Fibroblast of skin of left biceps (primary cell): ENCODE results near the gene AFAP1L2.
"Not testable (repeated sequence)": the region's sequence is repeated elsewhere in the genome, so short reads cannot be mapped to it uniquely, and the experiment has no call there.

Source experiments
- DNase-seq, 2 experiments: peaks; one replicate each; pipeline ENCODE4 v3.0.0-alpha.2; 2013; ENCODE audit warnings: low read depth in 2 of 2

Gene AFAP1L2

DNA sequence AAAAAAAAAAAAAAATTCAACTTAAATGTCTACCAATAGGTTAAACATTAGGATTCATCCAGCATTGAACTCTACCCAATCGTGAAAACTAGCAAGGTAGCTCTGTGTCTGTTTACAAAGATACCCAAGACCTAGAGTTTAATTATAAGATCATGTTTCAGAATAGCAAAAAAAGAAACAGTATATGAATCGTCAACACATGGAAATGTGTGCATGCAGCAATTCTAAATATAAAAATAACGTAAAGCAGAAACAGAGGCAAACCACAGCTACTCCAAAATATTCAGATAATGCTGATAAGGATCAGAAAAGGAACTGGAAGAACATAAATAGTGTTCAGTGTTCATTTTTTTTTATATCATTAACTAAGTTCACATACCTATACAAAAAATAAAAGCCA, 68.7 kb downstream of the AFAP1L2 start:
- DNase-seq, result no peak

DNA sequence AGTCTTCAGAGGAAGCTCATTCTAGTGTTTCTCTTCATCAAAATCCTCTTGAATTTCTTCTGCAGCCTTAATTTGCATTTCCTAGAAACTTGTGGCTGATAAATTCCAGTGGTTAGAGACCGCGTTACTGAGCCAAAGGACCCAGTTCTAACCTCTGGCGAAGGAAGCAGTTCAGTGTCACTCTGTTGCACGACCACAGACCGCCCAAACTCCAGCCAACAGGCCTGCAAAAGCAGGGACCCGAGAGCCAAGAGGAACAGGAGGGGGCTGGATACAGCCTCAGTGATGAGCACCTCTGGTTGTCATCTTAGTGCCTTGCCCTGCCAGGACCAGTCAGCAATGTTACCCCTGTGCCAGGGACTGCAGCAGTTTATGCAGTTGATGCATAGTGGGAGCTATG, 70.0 kb downstream of the AFAP1L2 start:
- DNase-seq, result no peak

DNA sequence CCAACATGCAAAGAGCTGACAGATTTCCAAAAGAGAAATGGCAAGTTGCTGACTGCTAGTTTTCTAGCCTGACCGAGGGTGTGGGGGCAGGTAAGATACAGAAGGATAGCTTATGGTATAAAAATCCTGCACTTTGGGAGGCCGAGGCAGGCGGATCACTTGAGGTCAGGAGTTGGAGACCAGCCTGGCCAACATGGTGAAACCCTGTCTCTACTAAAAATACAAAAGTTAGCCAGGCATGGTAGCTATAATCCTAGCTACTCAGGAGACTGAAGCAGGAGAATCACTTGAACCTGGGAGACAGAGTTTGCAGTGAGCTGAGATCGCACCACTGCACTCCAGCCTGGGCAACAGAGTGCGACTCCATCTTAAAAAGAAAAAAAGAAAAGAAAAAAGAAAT, 70.9 kb downstream of the AFAP1L2 start:
- not testable (repeated sequence) for DNase-seq

DNA sequence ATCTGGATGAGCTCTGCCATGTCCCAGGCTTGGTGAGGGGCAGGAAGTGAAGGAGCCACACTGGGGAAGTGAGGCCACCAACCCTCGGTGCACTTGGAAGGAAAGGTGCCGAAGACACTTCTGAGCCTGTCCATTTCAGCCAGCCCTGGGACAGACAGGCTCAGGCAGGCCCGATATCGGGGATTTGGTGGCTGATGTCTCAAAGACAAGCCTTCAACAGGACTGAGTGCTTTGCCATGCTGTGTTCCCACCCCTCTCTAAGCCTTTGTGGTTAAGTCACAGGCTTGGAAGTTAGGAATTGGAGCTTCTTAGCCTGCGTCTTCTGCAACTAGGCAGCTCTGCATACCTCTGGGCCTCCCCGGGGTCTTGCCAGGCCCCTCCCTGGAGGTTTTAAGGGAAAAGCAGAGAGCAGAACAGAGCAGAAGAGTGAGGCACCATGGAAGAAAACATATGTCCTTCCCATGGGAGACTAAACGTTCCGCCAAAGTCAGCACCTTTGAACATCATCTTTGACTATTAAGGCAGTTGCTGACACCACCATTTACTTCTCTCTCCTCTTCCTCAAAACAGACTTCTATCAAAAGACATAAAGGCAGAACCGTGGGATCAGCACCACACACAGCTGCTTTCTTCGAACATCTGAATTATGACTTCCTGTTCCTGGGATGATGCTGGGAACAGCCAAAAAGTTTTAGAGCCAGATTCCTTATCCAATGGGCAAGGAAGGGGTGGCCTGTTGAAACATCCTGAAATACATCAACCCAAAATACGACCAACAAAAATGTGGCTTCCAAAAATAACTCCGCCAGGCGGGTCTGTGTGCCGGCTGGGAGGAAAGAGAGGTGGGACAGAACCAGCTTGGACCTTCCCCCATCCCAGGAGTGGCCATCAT, 71.8 kb downstream of the AFAP1L2 start:
- DNase-seq, result no peak

DNA sequence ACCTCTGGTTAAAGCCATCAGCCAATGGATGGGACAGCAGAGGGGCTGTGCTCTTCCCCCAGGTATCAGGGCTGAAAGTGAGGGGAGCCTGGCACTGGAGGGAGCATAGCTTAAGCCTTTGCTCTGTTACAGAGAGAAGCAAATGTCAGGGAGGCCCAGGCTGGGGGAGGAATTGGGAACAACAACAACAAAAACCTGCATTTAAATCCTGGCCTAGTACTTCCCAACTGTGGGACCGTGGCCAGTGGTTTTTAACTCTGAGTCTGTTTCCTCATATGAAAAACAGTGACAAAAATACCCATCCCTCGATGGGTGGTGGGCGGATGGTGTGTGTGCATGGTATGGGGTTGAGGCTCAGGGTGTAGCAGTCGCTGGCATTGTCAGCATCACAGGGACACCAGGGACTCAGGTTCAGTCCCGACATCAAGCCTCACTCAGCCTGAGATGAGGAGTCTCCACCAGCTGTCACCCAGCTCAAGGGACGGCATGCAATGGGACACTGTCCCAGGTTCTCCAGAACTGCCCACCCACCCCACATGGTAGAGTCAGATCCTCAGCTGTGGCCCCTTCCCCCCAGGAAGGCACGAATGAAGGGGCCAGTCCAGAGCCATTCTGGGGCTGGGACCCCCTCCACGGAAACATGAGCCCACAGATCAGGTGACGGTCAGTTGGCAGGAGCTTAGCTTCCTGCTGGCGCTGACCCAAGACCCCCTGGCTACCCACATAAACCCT, 74.5 kb downstream of the AFAP1L2 start:
- no peak for DNase-seq

DNA sequence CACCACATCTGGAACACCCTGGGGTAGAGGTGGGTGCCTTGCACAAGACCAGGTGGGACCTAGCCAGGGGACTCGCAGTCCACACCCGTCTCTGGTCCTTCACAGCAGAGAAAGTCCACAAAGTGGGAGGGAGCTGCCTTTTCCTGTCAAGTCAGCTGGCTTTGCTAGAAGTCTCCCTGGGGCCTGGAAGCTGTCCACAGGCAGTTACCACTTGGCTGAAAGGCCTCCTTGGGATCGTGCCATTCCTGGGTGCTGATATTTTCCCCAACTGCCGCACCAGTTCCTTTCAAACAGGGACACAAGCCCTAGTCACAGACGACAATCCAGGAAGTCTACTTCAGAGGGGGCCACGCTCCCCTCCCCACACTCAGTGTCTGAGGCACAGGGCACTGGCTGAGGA, 75.4 kb downstream of the AFAP1L2 start:
- DNase-seq, result no peak

DNA sequence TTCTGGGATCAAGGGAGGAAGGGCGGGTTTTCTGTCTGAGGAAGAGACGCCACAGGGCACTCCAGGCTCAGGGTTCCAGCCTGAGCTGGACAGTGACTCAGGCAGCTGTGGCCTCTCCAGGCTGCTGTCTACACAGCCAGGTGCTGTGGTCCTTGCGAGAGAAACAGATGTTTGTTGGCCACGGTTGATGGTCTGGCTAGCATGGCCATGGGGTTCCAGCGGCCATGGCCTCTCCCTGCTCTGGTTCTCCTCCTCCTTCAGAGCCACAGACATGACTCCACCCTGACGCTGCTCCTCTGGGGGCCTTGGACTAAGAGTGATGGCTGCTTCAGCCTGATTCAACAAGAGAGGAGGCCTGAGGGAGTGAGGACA, 75.9 kb downstream of the AFAP1L2 start:
- DNase-seq, result no peak

DNA sequence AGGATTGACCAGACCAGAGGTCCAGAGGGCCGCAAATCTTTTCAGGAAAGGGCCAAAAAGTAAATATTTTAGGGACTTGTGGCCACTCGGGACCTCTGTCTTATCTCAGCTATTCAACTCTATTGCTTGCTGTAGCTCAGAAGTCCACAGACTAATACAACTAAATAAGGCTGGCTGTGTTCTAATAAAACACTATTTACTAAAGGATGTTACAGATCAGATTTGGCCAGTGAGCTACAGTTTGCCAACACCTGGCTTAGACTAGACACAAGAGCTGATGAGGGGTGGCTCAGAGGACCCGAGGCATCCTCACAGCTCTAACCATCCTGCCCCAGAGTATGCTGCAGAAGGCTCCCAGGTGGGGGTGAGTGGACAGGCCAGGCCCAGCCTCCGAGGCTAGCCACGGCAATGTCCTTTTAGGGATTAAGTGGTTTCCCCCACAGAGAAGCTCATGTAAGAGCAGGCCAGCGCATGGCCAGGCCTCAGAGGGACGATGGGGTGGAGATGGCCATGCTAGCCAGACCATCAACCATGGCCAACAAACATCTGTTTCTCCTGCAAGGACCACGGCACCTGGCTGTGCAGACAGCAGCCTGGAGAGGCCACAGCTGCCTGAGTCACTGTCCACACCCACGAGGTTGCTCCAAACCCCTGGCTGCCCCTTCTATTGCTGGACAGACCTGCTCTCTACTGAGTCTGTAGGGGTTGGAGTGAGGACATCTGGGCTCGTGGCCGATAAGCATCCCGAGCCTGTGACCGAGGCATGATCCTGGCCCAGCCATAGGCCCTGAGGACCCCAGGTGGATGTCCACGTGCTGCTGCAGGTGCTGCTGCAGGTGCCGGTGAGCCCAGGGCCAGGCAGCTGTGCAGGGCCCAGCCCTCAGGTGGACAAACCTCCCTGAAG, 76.5 kb downstream of the AFAP1L2 start:
- no peak for DNase-seq

DNA sequence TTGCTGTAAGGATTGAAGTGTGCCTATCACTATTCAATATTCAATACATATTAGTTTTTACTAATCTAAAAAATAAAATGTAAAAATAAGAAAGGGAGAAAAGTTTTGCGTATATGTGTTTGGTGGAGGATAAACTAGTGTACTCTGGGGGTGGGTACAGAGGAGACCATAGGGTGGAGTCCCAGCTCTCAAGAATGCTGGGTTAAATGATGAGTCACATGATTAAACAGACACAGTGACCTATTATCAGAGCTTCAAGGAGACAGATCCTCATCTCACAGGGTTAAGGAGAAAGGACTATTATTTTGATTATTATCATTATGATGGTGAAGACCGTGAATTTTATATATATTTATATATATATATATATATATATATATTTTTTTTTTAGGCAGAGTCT, 77.5 kb downstream of the AFAP1L2 start:
- no peak for DNase-seq

DNA sequence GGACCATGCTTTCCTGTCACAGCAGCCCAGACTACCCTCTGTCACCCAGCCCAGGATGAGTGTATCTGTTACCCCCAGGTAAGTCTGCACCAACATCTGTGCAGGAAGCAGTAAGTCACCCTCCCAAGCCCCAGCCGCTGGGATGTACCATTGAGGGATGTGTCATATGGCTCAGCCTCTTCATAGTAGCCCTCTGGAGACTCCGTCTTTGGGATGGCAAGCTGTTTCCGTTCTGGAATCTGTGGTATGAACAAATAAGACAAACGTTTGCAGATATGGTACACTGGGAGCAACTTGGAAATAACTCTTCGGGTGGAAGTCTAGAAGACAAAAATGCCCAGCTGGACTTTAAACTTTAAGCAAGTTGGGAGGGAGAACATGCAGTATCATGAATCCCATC, 81.3 kb downstream of the AFAP1L2 start:
- no peak for DNase-seq

DNA sequence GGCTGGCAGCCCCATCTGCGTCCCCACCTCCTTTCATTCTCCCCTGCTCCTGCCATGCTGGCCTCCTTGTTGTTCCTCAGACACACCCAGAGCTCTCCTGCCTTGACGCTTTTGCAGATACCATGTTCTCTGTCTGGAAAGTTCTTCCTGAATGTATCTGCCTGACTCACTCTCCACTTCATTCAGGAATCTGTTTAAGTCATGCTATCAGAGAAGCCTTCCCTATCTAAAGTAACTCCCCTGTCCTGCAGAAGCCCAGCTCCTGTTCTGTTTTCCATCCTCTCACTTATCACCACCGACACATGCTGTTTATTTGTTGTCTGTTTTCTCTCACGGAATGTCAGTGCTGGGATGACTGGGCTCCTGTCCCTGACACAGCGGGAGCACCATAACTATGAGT, 82.0 kb downstream of the AFAP1L2 start:
- no peak for DNase-seq

DNA sequence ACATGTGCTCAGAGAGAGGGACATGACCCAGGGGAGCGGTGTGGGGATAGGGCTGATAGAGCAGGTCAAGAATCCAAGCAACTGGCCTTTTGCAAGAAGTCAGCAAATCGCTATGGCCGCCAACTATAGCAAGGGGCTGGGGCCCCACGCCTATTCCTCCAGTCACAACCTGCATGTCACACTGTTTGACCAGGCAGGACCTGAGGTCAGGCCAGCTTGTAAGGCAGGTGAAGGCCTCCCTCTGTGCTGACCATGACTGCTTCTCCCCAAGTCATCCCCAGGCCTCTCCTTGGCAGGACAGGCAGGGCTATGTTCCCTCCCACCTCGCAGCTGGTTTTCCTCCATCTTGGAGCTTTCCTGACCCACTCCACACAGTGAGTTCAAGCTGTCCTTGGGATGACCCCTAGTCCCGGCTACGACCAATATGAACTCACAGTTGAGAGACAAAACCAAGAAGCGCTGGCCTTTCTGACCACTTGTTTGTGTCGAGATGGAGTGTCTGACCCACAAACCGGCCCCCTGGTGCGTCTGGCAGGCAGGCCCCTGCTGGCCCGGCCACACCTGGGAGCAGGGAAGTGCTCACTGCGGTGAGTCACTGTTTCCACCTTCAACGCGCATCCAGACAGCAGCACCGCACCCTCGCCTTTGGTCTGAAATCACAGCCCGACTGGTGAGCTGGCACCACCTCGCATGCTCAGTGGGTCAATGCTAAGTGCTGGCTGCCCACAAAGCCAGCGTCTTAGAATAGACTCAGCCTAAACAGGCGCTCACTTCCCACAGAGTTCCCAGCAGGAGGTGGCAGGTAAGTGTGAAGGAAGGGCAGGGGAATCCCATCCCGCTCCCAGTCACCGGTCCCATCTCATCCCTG, 83.8 kb downstream of the AFAP1L2 start:
- no peak for DNase-seq

DNA sequence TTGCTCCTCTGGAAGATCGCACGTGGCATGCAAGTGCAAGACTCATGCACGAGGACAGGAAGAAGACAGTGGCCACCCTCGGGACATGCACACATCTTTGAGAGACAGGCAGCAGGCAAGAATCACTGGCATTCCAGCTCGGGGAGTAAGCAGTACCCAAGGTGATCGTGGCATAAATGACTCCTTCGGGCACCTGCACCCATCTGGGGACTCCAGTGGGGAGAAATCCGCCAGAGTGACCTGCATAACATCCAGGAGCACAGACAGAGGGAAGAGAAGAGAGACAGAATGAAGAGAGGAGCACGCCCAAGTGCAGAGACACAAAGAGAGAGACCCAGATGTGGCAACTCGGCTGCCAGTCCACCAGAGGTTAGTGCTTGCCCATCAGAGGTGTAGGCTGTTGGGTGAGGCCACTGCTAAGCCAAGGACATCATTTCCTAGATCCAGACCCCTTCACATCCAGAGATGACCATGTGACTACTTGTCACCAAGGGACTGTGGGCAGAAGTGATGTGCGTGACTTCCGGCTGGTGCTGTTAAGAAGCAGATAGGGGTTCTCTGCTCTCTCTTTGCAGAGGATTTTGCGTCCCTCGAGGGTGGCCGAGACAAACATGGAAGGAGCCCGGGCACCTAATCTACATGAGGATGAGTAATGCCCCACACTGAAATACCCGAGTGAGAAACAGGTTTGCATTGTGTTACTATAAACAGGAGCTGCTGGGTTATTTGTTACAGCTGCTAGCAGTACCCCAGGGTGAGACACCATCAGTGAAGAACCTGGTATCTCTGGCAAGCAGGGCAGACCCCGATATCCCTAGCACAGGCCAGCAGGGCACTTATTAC, 84.7 kb downstream of the AFAP1L2 start:
- no peak for DNase-seq

DNA sequence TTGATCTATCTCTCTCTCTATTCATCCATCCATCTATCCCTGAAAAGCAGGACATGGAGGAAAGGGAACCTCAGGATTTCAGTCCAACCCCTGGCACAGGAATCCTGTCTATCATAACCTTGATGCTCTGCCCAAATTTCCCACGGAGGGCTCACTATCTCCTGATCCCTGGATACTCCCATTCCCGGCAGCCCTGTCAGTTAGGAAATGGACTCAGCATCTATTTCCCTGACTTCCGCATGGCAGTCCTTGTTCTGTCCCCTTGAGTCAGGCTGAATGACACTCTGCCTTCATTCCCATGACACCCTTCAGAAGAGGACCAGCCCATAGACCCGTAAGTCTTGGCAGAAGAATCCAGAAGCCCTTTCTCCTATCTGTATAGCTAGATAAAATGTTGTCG, 87.6 kb downstream of the AFAP1L2 start:
- no peak for DNase-seq

DNA sequence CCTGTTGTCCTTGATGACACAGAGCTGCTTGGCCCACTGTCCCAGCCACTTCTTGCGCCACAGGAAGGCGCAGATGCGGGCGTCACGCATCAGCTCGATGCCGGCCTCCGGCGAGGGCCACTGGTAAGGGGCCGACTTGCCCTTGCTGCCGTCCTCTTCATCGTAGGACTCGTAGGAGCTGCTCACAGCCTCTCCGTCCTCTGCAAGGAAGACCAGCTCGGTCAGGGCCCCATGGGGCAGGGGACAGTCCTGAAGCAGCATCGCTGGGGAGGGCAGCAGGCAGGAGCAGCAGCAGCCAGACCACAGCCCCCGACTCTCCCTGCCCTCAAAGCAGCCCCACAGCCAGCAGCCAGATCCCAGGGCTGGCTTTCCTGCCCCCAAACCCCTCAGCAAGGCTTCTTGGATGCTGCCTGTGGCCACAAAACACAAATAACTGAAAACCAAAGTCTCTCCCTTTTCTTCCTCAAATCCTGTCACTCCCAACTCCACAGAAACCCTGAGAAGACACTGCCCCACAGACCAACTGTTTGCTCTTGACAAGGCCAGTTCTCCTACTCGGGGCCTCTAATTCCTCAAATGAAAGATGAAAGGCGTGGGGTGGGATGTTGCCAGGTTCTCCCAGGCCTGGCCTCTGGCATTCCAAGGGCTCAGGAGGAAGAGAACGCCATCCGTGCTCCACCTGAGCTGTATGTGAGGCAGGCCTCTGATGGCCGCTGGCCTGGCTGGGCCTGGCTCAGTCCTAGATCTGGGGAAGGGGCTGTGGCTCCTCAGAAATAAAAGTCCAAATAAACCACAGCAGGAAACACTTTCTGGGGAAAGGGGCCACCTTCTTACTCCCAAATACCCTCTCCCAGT, 88.5 kb downstream of the AFAP1L2 start:
- DNase-seq, result no peak

DNA sequence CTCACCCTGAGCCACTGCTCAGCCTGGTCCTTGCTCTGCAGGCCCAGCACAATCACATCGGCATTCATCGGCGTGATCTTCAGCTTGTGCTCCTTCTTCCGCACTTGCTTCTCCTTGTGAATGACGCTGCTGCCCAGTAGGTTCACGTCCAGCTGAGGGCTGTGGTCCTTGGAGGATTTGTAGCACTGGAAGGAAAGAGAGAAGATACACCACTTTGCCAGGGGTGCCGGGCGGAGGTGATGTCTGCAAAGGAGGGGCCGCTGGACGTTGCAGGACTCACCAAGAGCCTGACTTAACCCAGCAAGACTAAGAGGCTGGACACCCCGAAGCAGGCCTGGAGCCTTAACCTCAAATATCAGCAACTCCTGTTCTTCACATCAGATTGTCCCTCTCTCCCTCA, 90.4 kb downstream of the AFAP1L2 start:
- no peak for DNase-seq

DNA sequence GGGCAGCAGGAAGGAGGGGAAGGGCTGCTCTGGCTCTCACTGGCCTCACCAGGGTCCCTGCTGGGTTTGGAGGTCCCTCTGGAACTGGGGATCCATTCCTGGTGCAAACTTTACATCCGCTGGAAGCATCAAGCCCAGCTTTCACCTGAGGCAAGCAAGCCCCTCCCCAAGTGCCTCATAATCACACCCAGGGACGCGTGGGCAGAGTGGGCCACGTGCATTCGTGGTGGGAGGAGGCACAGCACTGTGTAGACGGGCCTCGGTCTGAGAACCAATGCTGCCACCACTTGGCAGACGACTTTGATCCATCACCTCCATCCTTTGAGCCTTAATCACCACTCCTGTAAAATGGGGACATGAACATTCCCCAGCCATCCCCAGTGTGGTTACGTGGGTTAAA, 91.2 kb downstream of the AFAP1L2 start:
- DNase-seq, result no peak

DNA sequence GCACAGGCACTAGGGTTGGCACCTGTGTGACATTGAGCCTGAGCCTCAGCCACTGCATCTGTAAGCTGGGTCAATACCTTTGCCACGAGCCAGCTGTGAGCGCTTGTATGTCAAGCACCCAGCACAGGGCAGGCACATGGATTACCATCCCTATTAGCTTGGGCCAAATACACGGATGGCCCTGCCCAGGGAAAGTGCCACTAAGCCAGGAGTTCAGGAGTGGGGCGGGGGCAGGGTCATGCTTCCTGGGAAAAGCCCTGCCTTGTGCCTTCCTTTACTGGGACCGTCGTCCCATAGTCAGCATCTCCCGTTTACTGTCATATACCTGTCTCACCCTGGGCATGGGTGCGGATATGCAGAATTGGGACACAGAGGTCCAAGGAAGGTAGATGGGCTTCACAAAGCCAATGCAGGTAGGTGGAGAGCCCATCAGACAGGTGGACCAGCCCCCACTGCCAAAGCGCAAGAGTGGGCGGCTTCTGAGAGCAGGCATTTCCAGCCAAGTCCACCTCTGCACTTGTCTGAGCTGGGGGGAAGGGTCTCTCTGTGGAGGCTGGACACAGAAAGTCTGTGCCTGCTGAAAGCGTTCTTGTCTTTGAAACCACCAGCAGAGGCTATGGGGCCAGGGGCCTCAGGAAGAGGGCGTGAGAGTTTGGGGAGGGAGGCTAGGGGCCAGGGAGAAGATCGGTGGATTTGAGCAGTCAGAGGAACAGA, 92.6 kb downstream of the AFAP1L2 start:
- no peak for DNase-seq

DNA sequence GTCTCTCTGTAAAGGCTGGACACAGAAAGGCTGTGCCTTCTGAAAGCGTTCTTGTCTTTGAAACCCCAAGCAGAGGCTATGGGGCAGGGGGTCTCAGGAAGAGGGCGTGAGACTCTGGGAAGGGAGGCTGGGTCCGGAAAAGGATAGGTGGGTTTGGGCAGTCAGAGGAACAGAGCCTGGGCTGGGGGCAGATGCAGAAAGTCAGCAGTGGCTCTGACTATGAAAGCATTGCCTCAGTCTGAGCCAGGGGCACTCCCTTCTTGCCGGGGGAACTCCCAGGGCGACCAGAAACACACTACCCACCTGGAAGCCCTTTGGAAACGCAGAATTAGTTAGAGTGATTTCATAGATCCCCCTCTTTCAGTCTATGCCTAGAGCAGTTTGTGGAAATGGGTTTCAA, 93.3 kb downstream of the AFAP1L2 start:
- DNase-seq, result no peak
